ENCODE results near the gene NHLH1. TPM values are rescaled to one million over a fixed set of nuclear protein-coding genes. Genes with fewer than 3 reads are reported as not detected.

NHLH1 gene
- total RNA-seq, 1 donor from 2014 or later = not detected

DNA sequence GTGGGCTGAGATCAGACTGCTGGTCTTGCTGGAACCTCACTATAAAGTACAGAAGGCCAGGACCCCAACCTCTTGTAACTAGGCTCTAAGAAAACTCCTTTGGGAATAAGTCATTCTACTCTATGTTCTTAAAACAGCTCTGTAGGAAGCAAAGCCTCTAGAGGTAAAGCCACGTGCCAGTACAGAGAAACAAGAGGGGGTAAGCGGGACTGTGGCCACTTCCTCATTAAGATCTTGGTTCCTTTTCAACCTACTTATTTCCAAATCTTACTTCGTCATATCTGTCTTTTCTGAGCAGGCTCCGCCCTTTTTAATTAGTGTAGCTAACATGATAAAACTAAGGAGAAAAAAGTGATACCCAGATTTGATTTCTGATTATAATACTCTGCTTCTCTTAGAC is 19.9 kb upstream of the NHLH1 start:
- peaks cover 19% of the 10 kb centered on the region for H3K4me1 ChIP-seq
- H3K27me3 ChIP-seq = no peaks in the 10 kb centered on the region
- H3K27ac ChIP-seq = no peak overlapping the region
- H3K36me3 ChIP-seq = peaks cover 0 to 47% of the 10 kb centered on the region in 2 donors
- H3K4me3 ChIP-seq = no peak overlapping the region
- TF ChIP-seq POLR2A (IDR thresholded peaks at IDR 0.05) (no peak), POLR2AphosphoS5 (IDR thresholded peaks at IDR 0.05; ENCODE audit: insufficient read depth in 1 of 2, low read depth in 1 of 2) (no peak)
- TF ChIP-seq, protein P1, sequence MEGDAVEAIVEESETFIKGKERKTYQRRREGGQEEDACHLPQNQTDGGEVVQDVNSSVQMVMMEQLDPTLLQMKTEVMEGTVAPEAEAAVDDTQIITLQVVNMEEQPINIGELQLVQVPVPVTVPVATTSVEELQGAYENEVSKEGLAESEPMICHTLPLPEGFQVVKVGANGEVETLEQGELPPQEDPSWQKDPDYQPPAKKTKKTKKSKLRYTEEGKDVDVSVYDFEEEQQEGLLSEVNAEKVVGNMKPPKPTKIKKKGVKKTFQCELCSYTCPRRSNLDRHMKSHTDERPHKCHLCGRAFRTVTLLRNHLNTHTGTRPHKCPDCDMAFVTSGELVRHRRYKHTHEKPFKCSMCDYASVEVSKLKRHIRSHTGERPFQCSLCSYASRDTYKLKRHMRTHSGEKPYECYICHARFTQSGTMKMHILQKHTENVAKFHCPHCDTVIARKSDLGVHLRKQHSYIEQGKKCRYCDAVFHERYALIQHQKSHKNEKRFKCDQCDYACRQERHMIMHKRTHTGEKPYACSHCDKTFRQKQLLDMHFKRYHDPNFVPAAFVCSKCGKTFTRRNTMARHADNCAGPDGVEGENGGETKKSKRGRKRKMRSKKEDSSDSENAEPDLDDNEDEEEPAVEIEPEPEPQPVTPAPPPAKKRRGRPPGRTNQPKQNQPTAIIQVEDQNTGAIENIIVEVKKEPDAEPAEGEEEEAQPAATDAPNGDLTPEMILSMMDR (IDR thresholded peaks at IDR 0.05) = no peak
- no peak for DNase-seq (ENCODE audit: extremely low spot score in 2 of 2)
- no peaks in the 10 kb centered on the region for H3K9me3 ChIP-seq
- intact Hi-C loops (cut with DNase I) = no loop called here

DNA sequence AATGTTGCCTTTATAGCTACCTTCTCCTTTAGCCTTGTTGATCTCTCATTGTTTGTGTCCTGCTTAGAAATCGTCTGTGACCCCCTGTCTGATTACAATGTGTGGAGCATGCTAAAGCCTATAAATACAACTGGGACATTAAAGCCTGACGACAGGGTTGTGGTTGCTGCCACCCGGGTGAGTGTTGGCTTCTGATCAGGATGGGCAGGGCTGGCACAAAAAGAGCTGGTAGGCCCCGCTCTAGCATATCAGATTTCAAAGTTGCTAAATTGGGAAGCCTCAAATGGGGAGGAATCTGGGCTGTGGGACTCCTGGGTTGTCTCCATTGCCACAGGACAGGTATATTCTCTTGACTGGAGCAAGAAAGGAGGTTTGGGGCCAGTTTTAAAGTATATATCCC is 15.2 kb upstream of the NHLH1 start:
- TF ChIP-seq POLR2AphosphoS5 (IDR thresholded peaks at IDR 0.05; ENCODE audit: insufficient read depth in 1 of 2, low read depth in 1 of 2) (no peak), POLR2A (IDR thresholded peaks at IDR 0.05) (no peak)
- TF ChIP-seq, protein P1 (IDR thresholded peaks at IDR 0.05) = no peak
- intact Hi-C loops (cut with DNase I) = no loop called here
- no peaks in the 10 kb centered on the region for H3K9me3 ChIP-seq
- H3K27ac ChIP-seq = no peak overlapping the region
- H3K36me3 ChIP-seq = peaks cover 0 to 87% of the 10 kb centered on the region in 2 donors
- no peaks in the 10 kb centered on the region for H3K4me1 ChIP-seq
- no peak for DNase-seq (ENCODE audit: extremely low spot score in 2 of 2)
- H3K27me3 ChIP-seq = no peaks in the 10 kb centered on the region
- H3K4me3 ChIP-seq = no peak overlapping the region

DNA sequence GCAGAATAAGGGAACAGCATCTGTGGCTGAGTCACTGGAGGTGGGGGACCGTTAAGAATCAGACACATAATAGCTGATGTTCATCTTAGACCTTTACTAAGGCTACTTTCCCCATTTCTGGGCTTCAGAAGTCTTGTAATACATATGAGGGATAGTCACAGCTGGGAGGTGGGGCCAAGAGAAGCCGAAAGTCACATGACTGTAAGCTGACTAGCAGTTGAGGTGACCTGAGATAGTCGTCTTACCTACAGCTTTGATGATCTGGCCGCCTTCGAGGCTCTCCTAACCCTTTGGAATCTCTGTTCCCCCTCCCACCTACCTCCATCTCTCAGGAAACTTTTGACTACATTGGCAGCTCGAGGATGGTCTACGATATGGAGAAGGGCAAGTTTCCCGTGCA is 14.3 kb upstream of the NHLH1 start:
- Histone ChIP-seq H3K9me3 (no peaks in the 10 kb centered on the region), H3K4me3 (no peak overlapping the region), H3K27ac (no peak overlapping the region), H3K36me3 (peaks cover 0 to 92% of the 10 kb centered on the region in 2 donors), H3K4me1 (no peaks in the 10 kb centered on the region), H3K27me3 (no peaks in the 10 kb centered on the region)
- no peak for DNase-seq (ENCODE audit: extremely low spot score in 2 of 2)
- TF ChIP-seq POLR2AphosphoS5 (IDR thresholded peaks at IDR 0.05; ENCODE audit: insufficient read depth in 1 of 2, low read depth in 1 of 2) (no peak), POLR2A (IDR thresholded peaks at IDR 0.05) (no peak)
- TF ChIP-seq, protein P1 (IDR thresholded peaks at IDR 0.05) = no peak
- intact Hi-C loops (cut with DNase I) = no loop called here

DNA sequence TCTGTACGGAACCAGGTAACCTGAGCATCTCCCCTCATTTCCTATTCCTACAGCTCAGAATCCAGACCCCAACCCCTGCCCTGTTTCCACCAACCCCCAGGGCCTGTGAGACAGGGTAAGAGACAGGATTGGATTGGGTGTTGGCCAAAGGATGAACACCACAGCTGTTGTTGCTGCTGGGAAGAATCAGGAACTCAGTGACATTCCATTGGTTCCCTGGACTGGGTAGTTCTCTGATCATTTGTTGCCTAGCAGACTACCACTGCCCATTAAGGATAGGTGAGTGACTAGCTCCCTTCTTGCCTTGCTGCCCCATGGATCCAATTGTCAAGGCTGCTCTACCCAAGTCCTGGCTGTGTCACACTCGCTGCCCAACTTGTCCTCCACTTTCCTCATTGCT is 13.6 kb upstream of the NHLH1 start:
- TF ChIP-seq POLR2A (IDR thresholded peaks at IDR 0.05) (no peak), POLR2AphosphoS5 (IDR thresholded peaks at IDR 0.05; ENCODE audit: insufficient read depth in 1 of 2, low read depth in 1 of 2) (no peak)
- TF ChIP-seq, protein P1 (IDR thresholded peaks at IDR 0.05) = no peak
- Histone ChIP-seq H3K27me3 (no peaks in the 10 kb centered on the region), H3K4me1 (no peaks in the 10 kb centered on the region), H3K27ac (no peak overlapping the region), H3K9me3 (no peaks in the 10 kb centered on the region), H3K4me3 (no peak overlapping the region), H3K36me3 (peaks cover 0 to 92% of the 10 kb centered on the region in 2 donors)
- no peak for DNase-seq (ENCODE audit: extremely low spot score in 2 of 2)
- intact Hi-C loops (cut with DNase I) = no loop called here

DNA sequence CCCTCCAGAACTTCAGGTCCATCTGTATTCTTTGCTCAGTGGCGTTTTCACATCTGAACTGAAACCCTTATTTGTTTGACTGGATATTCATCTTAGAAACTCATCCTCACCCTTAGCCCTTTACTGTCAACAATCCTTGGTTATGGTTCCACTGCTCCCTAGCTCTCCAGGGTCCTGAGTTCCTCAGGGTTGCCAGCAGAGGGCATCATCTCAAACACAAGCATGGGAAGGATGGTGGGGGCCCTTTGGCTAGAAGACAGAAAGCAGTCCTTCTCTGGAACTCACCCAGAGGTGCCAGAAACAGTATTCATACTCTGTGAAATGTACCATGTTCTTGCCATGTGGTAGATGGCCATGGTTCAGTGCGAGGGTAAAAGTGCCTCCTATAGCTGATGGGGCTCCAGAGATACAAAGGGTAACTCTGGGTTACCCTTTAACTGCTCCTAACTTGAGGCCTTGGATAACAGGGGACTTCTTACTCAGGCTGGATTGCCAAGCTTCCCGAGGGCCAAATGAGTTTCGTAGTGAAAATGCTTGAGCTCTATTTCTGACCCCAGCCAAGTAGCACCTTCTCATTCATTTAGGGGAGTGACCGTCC is 12.4 kb upstream of the NHLH1 start:
- Histone ChIP-seq H3K4me3 (no peak overlapping the region), H3K4me1 (no peaks in the 10 kb centered on the region), H3K27me3 (no peaks in the 10 kb centered on the region), H3K9me3 (no peaks in the 10 kb centered on the region), H3K27ac (no peak overlapping the region), H3K36me3 (peaks cover 0 to 91% of the 10 kb centered on the region in 2 donors)
- intact Hi-C loops (cut with DNase I) = no loop called here
- DNase-seq (ENCODE audit: extremely low spot score in 2 of 2) = no peak
- no peak for TF ChIP-seq POLR2A (IDR thresholded peaks at IDR 0.05)
- no peak for TF ChIP-seq POLR2AphosphoS5 (IDR thresholded peaks at IDR 0.05; ENCODE audit: insufficient read depth in 1 of 2, low read depth in 1 of 2)
- TF ChIP-seq, protein P1 (IDR thresholded peaks at IDR 0.05) = no peak
